Loucy (cell line): ENCODE measurements around the gene RAB5IF.
"Not testable (repeated sequence)": the region's sequence is repeated elsewhere in the genome, so short reads cannot be mapped to it uniquely, and the experiment has no call there.

Experiments
- H2AFZ ChIP-seq: fragments of 200-600 bp; sonication (generic); 2 replicates; pipeline ENCODE4 v1.6.0; 2016; ENCODE audit warnings: antibody characterized with exemption, mild to moderate bottlenecking, low read length, moderate library complexity
- H3F3A ChIP-seq: fragments of 200-600 bp; 2 replicates; pipeline ENCODE4 v1.6.0; 2016; ENCODE audit warnings: antibody characterized with exemption, low read depth, mild to moderate bottlenecking
- H3K27me3 ChIP-seq: fragments of 200-600 bp; sonication (generic); 2 replicates; pipeline ENCODE4 v1.6.1; 2014; ENCODE audit warnings: low read length, mild to moderate bottlenecking; ENCODE audit not compliant: insufficient read depth, poor library complexity, severe bottlenecking
- H3K36me3 ChIP-seq: fragments of 200-600 bp; sonication (generic); 2 replicates; pipeline ENCODE4 v1.6.1; 2016; ENCODE audit warnings: low read length; ENCODE audit not compliant: insufficient read depth
- H3K4me1 ChIP-seq: fragments of 200-600 bp; sonication (generic); 2 replicates; pipeline ENCODE4 v1.5.1; 2014; ENCODE audit warnings: low read length, mild to moderate bottlenecking; ENCODE audit not compliant: insufficient read depth, poor library complexity, severe bottlenecking
- H3K4me2 ChIP-seq: fragments of 200-600 bp; sonication (generic); 2 replicates; pipeline ENCODE4 v1.6.0; 2014; ENCODE audit warnings: antibody characterized with exemption, low read length, low read depth, mild to moderate bottlenecking; ENCODE audit not compliant: poor library complexity, severe bottlenecking
- H3K4me3 ChIP-seq: fragments of 200-600 bp; sonication (generic); 2 replicates; pipeline ENCODE4 v1.5.1; 2014; ENCODE audit warnings: low read length, mild to moderate bottlenecking, mixed read lengths; ENCODE audit not compliant: poor library complexity, severe bottlenecking
- H3K79me2 ChIP-seq: fragments of 200-600 bp; sonication (generic); 2 replicates; pipeline ENCODE4 v1.6.1; 2014; ENCODE audit warnings: low read length; ENCODE audit not compliant: insufficient read depth
- H3K9ac ChIP-seq: fragments of 200-600 bp; sonication (generic); 2 replicates; pipeline ENCODE4 v1.6.0; 2014; ENCODE audit warnings: mild to moderate bottlenecking, low read depth, low read length, moderate library complexity; ENCODE audit not compliant: poor library complexity, severe bottlenecking
- H3K9me2 ChIP-seq: fragments of 200-600 bp; sonication (generic); replicated peaks from 2 replicates; pipeline ENCODE4 v1.6.1; 2016; ENCODE audit warnings: low read depth, low read length, mixed read lengths
- H3K9me3 ChIP-seq: fragments of 200-600 bp; sonication (generic); 2 replicates; pipeline ENCODE4 v1.6.1; 2014; ENCODE audit warnings: mild to moderate bottlenecking, antibody characterized with exemption, low read length, low read depth; ENCODE audit not compliant: insufficient read depth
- H4K20me1 ChIP-seq: fragments of 200-600 bp; sonication (generic); 2 replicates; pipeline ENCODE4 v1.6.0; 2014; ENCODE audit warnings: antibody characterized with exemption, low read length, mild to moderate bottlenecking; ENCODE audit not compliant: insufficient read depth, poor library complexity, severe bottlenecking
- EZH2phosphoT487 ChIP-seq: fragments of 200-600 bp; IDR thresholded peaks from 2 replicates; pipeline ENCODE4 v1.6.1; 2018; ENCODE audit warnings: antibody characterized with exemption, mild to moderate bottlenecking, moderate library complexity, borderline replicate concordance
- TF ChIP-seq, protein P1 (sequence below): fragments of 200-600 bp; sonication (generic); conservative IDR thresholded peaks from 2 replicates; pipeline ENCODE4 v1.5.1; 2014; ENCODE audit warnings: mild to moderate bottlenecking, antibody characterized with exemption, low read length

RAB5IF gene

DNA sequence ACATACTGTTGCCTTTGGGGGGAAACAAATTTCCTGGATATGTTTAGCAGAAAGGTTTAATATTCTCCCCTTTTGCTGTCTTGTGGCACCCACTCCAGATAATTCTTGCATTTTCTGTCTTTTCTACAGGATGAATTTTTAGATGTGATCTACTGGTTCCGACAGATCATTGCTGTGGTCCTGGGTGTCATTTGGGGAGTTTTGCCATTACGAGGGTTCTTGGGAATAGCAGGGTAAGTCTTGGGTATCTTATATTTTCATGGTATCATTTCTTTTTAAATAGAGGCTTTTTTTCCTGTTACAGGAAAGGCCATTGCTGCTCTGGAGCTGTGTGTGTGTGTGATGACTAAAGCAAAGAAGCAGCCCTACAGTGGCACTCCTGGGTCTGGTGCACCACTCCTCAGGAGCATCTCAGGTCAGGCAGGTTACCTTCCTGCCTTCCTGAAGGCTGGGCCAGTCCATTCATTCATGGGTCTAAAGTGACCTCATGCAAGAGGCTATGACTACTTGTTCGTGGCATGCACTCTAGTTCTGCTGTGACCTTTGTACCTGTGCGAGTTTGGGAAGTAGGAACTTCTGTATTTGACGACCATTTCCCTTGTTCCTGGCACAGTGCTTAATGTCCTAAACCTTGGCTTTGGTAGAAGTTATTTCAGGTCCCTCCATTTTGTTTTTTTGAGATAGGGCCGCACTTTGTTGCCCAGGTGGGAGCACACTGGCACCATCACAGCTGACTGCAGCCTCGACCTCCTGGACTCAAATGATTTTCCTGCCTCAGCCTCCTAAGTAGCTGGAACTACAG lies 2.2 kb downstream of the RAB5IF start:
- Histone ChIP-seq H3K4me2 (peak overlapping the region; percentile 85), H3K4me1 (peaks cover 20% of the 10 kb centered on the region), H3F3A (no peaks in the 10 kb centered on the region), H3K4me3 (peak overlapping the region; percentile 93), H3K9me3 (no peaks in the 10 kb centered on the region), H2AFZ (no peak overlapping the region), H4K20me1 (peaks cover 32% of the 10 kb centered on the region), H3K36me3 (peaks cover 38% of the 10 kb centered on the region), H3K27me3 (no peaks in the 10 kb centered on the region), H3K9me2 (no peaks in the 10 kb centered on the region), H3K79me2 (peaks cover 34% of the 10 kb centered on the region), H3K9ac (peak overlapping the region; percentile 91)
- TF ChIP-seq, protein P1, sequence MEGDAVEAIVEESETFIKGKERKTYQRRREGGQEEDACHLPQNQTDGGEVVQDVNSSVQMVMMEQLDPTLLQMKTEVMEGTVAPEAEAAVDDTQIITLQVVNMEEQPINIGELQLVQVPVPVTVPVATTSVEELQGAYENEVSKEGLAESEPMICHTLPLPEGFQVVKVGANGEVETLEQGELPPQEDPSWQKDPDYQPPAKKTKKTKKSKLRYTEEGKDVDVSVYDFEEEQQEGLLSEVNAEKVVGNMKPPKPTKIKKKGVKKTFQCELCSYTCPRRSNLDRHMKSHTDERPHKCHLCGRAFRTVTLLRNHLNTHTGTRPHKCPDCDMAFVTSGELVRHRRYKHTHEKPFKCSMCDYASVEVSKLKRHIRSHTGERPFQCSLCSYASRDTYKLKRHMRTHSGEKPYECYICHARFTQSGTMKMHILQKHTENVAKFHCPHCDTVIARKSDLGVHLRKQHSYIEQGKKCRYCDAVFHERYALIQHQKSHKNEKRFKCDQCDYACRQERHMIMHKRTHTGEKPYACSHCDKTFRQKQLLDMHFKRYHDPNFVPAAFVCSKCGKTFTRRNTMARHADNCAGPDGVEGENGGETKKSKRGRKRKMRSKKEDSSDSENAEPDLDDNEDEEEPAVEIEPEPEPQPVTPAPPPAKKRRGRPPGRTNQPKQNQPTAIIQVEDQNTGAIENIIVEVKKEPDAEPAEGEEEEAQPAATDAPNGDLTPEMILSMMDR, result no peak
- TF ChIP-seq EZH2phosphoT487, result no peak

DNA sequence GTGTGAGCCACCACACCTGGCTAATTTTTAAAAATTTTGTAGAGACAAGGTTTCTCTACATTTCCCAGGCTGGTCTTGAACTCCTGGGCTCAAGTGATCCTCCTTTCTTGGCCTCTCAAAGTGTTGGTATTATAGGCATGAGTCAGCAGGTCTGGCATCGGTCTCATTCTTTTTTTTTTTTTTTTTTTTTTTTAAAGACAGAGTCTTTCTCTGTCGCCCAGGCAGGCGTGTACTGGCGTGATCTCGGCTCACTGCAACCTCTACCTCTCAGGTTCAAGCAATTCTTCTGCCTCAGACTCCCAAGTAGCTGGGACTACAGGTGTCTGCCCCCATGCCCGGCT lies 2.8 kb downstream of the RAB5IF start:
- H3K9me2 ChIP-seq, H3F3A ChIP-seq, H3K27me3 ChIP-seq, H2AFZ ChIP-seq, H3K9ac ChIP-seq, H3K9me3 ChIP-seq: not testable (repeated sequence)
- peaks cover 34% of the 10 kb centered on the region for H3K79me2 ChIP-seq
- H3K4me2 ChIP-seq, result peak overlapping the region; percentile 85
- H4K20me1 ChIP-seq, result peaks cover 32% of the 10 kb centered on the region
- H3K4me3 ChIP-seq, result peak overlapping the region; percentile 93
- peaks cover 43% of the 10 kb centered on the region for H3K36me3 ChIP-seq
- H3K4me1 ChIP-seq, result peaks cover 20% of the 10 kb centered on the region

DNA sequence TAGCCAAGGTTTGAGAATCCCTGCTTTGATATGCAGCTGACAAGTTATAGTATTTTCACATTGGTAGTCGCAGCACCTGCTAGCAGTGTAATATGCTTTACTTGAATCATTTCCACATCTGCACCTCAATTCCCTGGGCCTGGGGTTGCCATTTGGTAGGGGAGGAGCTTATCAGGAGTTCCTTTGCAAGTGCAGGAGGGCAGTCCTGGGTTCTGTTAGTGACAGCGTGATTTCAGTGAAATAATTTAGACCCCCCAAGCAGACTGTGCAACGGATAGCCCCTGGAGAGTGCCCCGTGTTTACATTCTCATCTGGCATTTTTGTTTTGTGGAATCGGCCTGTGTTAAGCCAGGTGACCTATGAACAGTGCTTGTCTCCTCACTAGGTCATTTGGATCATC lies 6.0 kb downstream of the RAB5IF start:
- no peaks in the 10 kb centered on the region for H3K9me2 ChIP-seq
- H3F3A ChIP-seq, result no peaks in the 10 kb centered on the region
- H3K79me2 ChIP-seq, result peaks cover 27% of the 10 kb centered on the region
- no peak overlapping the region for H3K4me2 ChIP-seq
- H3K9ac ChIP-seq, result no peak overlapping the region
- H3K27me3 ChIP-seq, result no peaks in the 10 kb centered on the region
- no peak overlapping the region for H3K4me3 ChIP-seq
- peaks cover 12% of the 10 kb centered on the region for H3K4me1 ChIP-seq
- no peaks in the 10 kb centered on the region for H3K9me3 ChIP-seq
- TF ChIP-seq EZH2phosphoT487, result no peak
- H3K36me3 ChIP-seq, result peaks cover 70% of the 10 kb centered on the region
- H2AFZ ChIP-seq, result no peak overlapping the region
- peaks cover 22% of the 10 kb centered on the region for H4K20me1 ChIP-seq

DNA sequence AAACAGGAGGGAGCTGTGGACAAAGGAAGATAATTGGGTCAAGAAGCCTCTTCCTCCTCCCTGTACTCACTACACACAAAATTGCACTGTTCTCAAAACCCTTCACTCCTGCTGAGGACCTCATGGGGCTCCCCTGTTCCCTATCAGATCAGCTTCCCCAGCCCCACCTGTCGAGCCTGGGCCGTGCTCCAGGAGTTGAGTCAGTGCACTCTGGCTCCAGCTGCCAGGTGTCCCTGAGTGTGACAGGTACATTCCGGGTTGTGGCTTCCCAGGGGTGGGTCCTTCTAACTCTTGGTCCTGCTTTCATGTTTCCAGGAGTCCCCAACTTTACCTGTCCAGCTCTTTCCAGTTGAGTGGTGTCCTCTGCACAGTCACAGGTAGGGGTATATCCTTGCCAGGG lies 8.4 kb downstream of the RAB5IF start:
- no peak overlapping the region for H2AFZ ChIP-seq
- no peak overlapping the region for H3K9ac ChIP-seq
- H3K4me3 ChIP-seq, result no peak overlapping the region
- H3K9me3 ChIP-seq, result no peaks in the 10 kb centered on the region
- no peaks in the 10 kb centered on the region for H3K9me2 ChIP-seq
- no peak overlapping the region for H3K4me2 ChIP-seq
- H3K27me3 ChIP-seq, result no peaks in the 10 kb centered on the region
- no peak for TF ChIP-seq EZH2phosphoT487
- TF ChIP-seq, protein P1, result no peak
- H4K20me1 ChIP-seq, result peaks cover 7% of the 10 kb centered on the region
- H3K4me1 ChIP-seq, result no peaks in the 10 kb centered on the region
- peaks cover 4% of the 10 kb centered on the region for H3K79me2 ChIP-seq
- H3F3A ChIP-seq, result no peaks in the 10 kb centered on the region
- peaks cover 61% of the 10 kb centered on the region for H3K36me3 ChIP-seq
